ENCODE data around the gene SPEN. TPM values are rescaled to one million over a fixed set of nuclear protein-coding genes. Genes with fewer than 3 reads are reported as not detected.

The SPEN gene
- total and polyA plus RNA-seq, 10 of the 15 experiments (the other 5 are each of a cell fraction or from before 2014, with no cell fraction given) = 5.2 to 58.7 (median 20.1) TPM

- TF ChIP-seq TCF7 (IDR thresholded peaks at IDR 0.05; ENCODE audit: borderline replicate concordance) (no peak), IRF4 (IDR thresholded peaks at IDR 0.05; ENCODE audit: low read depth, low read length) (no peak), CEBPZ (IDR thresholded peaks at IDR 0.05; ENCODE audit: low read depth, low read length) (no peak), PAX8 (IDR thresholded peaks at IDR 0.05) (peak; percentile 73; the same call in 1 of the 2 replicates), SRF (IDR thresholded peaks at IDR 0.05; ENCODE audit: low read depth in 2 of 2, low read length in 2 of 2) (no peak), RB1 (IDR thresholded peaks at IDR 0.05; ENCODE audit: borderline replicate concordance) (no peak), CBX5 (IDR thresholded peaks at IDR 0.05; ENCODE audit: low read depth) (no peak), SIX5 (IDR thresholded peaks at IDR 0.05; ENCODE audit: low read depth, low read length, severe bottlenecking) (no peak), RFX5 (IDR thresholded peaks at IDR 0.05; ENCODE audit: low read depth, low read length) (no peak), PML (IDR thresholded peaks at IDR 0.05; ENCODE audit: low read length) (no peak; the same call in 1 of the 2 replicates), NRF1 (conservative IDR thresholded peaks at IDR 0.05; ENCODE audit: low read depth, low read length) (no peak), ZBTB11 (CRISPR knock-in tag; IDR thresholded peaks at IDR 0.05) (no peak), NFIC (IDR thresholded peaks at IDR 0.05; ENCODE audit: low read depth, low read length) (0 out of 2 replicates have a peak, but pooled peaks have one; percentile 14), YBX1 (IDR thresholded peaks at IDR 0.05) (no peak), ZSCAN29 (IDR thresholded peaks at IDR 0.05) (no peak), SMARCA5 (IDR thresholded peaks at IDR 0.05) (no peak), SREBF1 (IDR thresholded peaks at IDR 0.05; ENCODE audit: low read length) (no peak), ASH2L (IDR thresholded peaks at IDR 0.05; ENCODE audit: borderline replicate concordance, low read depth) (no peak), NFYA (IDR thresholded peaks at IDR 0.05; ENCODE audit: borderline replicate concordance, low read depth, low read length) (no peak), MEF2B (IDR thresholded peaks at IDR 0.05; ENCODE audit: partially characterized antibody, poor library complexity, severe bottlenecking) (no peak), RBBP5 (conservative IDR thresholded peaks at IDR 0.05) (no peak), ATF7 (IDR thresholded peaks at IDR 0.05; ENCODE audit: low read depth) (no peak), CBFB (IDR thresholded peaks at IDR 0.05; ENCODE audit: low read depth) (no peak), ZNF217 (IDR thresholded peaks at IDR 0.05) (no peak), USF2 (IDR thresholded peaks at IDR 0.05; ENCODE audit: borderline replicate concordance, low read depth, low read length) (no peak), NFYB (IDR thresholded peaks at IDR 0.05; ENCODE audit: insufficient read depth, low read depth, low read length) (no peak)
These were observed 1.6 kb downstream of the SPEN start (continued) for GRCh38 chr1:15848929-15849774.
